K562 (cell line): Measurements from ENCODE around the gene RBBP4. TPM values are rescaled to one million over a fixed set of nuclear protein-coding genes. Genes with fewer than 3 reads are reported as not detected.

Source experiments
- ARID1B ChIP-seq: fragments of 450-650 bp; IDR thresholded peaks from 2 replicates; pipeline ENCODE4 v1.6.1; 2016; ENCODE audit warnings: antibody characterized with exemption, mild to moderate bottlenecking, inconsistent platforms
- ATF3 ChIP-seq, 2 experiments: fragments of 450-650 bp in 1 of 2; sonication (generic) in 1 of 2; formaldehyde crosslinking in 1 of 2; IDR thresholded peaks in 1 of 2; conservative IDR thresholded peaks in 1 of 2; 2 replicates each; pipeline versions ENCODE4 v1.6.1 to v1.8.1; 2016 to 2023; ENCODE audit warnings: mild to moderate bottlenecking in 2 of 2, moderate library complexity in 2 of 2, inconsistent platforms in 1 of 2, missing genetic modification reagents in 1 of 2
- MECOM ChIP-seq: fragments of 250-450 bp; sonication (Bioruptor Pico); IDR thresholded peaks from 2 replicates; pipeline ENCODE4 v1.8.0; 2022; ENCODE audit warnings: inconsistent platforms
- NFYB ChIP-seq: IDR thresholded peaks from 2 replicates; pipeline ENCODE4 v1.6.1; 2011; ENCODE audit warnings: mild to moderate bottlenecking, moderate library complexity; ENCODE audit not compliant: insufficient read length; ENCODE audit errors: extremely low read depth
- NR2C1 ChIP-seq, 2 experiments: fragments of 450-650 bp; IDR thresholded peaks; 2 replicates each; pipeline ENCODE4 v1.6.1; 2017; ENCODE audit warnings: mild to moderate bottlenecking in 2 of 2, antibody characterized with exemption in 1 of 2, inconsistent platforms in 1 of 2, missing compliant biosample characterization in 1 of 2, missing genetic modification characterization in 1 of 2
- RBM14 ChIP-seq: fragments of 200-400 bp; formaldehyde crosslinking; IDR thresholded peaks from 2 replicates; pipeline ENCODE4 v1.6.1; 2018; ENCODE audit warnings: low read depth, mild to moderate bottlenecking, low read length, moderate library complexity, borderline replicate concordance; ENCODE audit not compliant: insufficient read depth
- SMAD4 ChIP-seq: fragments of 250-450 bp; sonication (Bioruptor Pico); conservative IDR thresholded peaks from 2 replicates; pipeline ENCODE4 v1.8.0; 2021; ENCODE audit warnings: inconsistent platforms, mild to moderate bottlenecking, moderate library complexity
- polyA plus RNA-seq, 8 experiments: library from polyadenylated mRNA; depleted of rRNA in 4 of 8; stranded (reverse) in 5 of 8; unstranded in 3 of 8; fragments of >200 nt; fragmentation: Nextera tagmentation in 2 of 8; fragmentation: Illumina TruSeq in 1 of 8; extraction: Ambion mirVana in 2 of 8; extraction: Trizol in 1 of 8; gene quantifications; 2 replicates each; pipeline versions ENCODE4 v1.2.1 to v1.2.3, GENCODE V29; 2011 to 2014; ENCODE audit warnings: inconsistent platforms in 1 of 8, missing spikeins in 1 of 8
- total RNA-seq, 7 experiments: library from RNA; depleted of rRNA in 6 of 7; stranded (reverse); fragments of >200 nt in 6 of 7; fragmentation: Illumina TruSeq in 2 of 7; extraction: Trizol in 2 of 7; gene quantifications; 2 replicates each; pipeline versions ENCODE4 v1.2.1 to v1.2.3, GENCODE V29; 2011 to 2021; ENCODE audit warnings: low replicate concordance in 1 of 7
- TF ChIP-seq, protein P1 (sequence below), 3 experiments: IDR thresholded peaks in 2 of 3; conservative IDR thresholded peaks in 1 of 3; 2 replicates each; pipeline ENCODE4 v1.5.1; 2011 to 2012; ENCODE audit warnings: low read length in 3 of 3, mild to moderate bottlenecking in 3 of 3, control low read depth in 2 of 3, improper control_type of control experiment in 1 of 3, inconsistent platforms in 1 of 3, low read depth in 1 of 3, mixed read lengths in 1 of 3, moderate library complexity in 1 of 3; ENCODE audit not compliant: insufficient read depth in 2 of 3
- TF ChIP-seq, protein P2 (sequence below): sonication (generic); formaldehyde crosslinking; IDR thresholded peaks from 2 replicates; pipeline ENCODE4 v1.8.0; 2022; ENCODE audit warnings: missing genetic modification reagents, mild to moderate bottlenecking, moderate library complexity, borderline replicate concordance
- TF ChIP-seq, protein P3 (sequence below): fragments of 450-650 bp; IDR thresholded peaks from 2 replicates; pipeline ENCODE4 v1.6.1; 2016; ENCODE audit warnings: low read depth, mild to moderate bottlenecking, moderate library complexity

RBBP4 gene
- total and polyA plus RNA-seq, 9 of the 15 experiments (the other 6 are each of a cell fraction or from before 2014, with no cell fraction given), result 185 to 409 (median 259) TPM

DNA sequence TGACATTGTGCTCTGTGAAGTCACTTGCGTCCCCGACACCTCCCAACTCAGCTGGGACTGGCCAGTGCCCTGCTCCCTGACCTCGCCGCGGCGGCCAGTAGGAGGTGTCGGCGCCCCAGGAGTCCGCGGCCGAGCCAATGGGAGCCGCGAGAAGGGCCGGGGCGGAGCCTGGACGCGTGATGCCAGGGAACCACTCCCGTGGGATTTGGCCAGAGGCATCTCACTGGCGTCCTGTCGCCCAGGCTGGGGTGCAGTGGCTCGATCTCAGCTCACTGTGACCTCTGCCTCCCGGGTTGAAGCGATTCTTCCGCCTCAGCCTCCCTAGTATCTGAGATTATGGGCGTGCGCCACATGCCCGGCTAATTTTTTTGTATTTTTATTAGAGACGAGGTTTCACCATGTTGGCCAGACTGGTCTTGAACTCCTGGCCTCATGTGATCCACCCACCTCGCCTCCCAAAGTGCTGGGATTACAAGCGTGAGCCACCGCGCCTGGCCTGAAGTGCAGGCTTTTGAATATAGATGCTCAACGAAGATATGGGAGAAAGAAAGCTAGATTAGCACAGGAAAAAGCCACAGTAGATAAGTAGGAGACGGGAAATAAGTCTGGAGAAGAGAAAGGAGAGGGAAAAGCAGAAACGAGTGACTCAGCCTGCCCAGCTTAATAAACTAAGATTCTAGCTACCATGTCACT, 38.7 kb upstream of the RBBP4 start (continued):
- TF ChIP-seq NR2C1 (IDR thresholded peaks at IDR 0.05), result peak; percentile 65
- TF ChIP-seq NR2C1 (tag; IDR thresholded peaks at IDR 0.05), result peak; percentile 42; the same call in 1 of the 2 replicates
- TF ChIP-seq, protein P1, sequence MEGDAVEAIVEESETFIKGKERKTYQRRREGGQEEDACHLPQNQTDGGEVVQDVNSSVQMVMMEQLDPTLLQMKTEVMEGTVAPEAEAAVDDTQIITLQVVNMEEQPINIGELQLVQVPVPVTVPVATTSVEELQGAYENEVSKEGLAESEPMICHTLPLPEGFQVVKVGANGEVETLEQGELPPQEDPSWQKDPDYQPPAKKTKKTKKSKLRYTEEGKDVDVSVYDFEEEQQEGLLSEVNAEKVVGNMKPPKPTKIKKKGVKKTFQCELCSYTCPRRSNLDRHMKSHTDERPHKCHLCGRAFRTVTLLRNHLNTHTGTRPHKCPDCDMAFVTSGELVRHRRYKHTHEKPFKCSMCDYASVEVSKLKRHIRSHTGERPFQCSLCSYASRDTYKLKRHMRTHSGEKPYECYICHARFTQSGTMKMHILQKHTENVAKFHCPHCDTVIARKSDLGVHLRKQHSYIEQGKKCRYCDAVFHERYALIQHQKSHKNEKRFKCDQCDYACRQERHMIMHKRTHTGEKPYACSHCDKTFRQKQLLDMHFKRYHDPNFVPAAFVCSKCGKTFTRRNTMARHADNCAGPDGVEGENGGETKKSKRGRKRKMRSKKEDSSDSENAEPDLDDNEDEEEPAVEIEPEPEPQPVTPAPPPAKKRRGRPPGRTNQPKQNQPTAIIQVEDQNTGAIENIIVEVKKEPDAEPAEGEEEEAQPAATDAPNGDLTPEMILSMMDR (IDR thresholded peaks at IDR 0.05 in 2 of 3, conservative IDR thresholded peaks at IDR 0.05 in 1 of 3; ENCODE audit: insufficient read depth in 2 of 3, low read depth in 1 of 3, low read length in 3 of 3), result 0 out of 6 replicates have a peak, but pooled peaks of 1 of the 3 experiments have one; percentile 18
- TF ChIP-seq, protein P2, sequence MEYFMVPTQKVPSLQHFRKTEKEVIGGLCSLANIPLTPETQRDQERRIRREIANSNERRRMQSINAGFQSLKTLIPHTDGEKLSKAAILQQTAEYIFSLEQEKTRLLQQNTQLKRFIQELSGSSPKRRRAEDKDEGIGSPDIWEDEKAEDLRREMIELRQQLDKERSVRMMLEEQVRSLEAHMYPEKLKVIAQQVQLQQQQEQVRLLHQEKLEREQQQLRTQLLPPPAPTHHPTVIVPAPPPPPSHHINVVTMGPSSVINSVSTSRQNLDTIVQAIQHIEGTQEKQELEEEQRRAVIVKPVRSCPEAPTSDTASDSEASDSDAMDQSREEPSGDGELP (CRISPR knock-in tag), result peak; percentile 46; the same call in 1 of the 2 replicates
- no peak for TF ChIP-seq RBM14
- 0 out of 2 replicates have a peak, but pooled peaks have one; percentile 25 for TF ChIP-seq ARID1B
- no peak for TF ChIP-seq SMAD4 (CRISPR knock-in tag)
- peak; percentile 48 for TF ChIP-seq NFYB
- TF ChIP-seq ATF3 (IDR thresholded peaks at IDR 0.05), result no peak
- no peak for TF ChIP-seq ATF3 (CRISPR knock-in tag; conservative IDR thresholded peaks at IDR 0.05)
- 0 out of 2 replicates have a peak, but pooled peaks have one; percentile 11 for TF ChIP-seq MECOM (CRISPR knock-in tag)
- TF ChIP-seq, protein P3, sequence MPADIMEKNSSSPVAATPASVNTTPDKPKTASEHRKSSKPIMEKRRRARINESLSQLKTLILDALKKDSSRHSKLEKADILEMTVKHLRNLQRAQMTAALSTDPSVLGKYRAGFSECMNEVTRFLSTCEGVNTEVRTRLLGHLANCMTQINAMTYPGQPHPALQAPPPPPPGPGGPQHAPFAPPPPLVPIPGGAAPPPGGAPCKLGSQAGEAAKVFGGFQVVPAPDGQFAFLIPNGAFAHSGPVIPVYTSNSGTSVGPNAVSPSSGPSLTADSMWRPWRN, result 0 out of 2 replicates have a peak, but pooled peaks have one; percentile 34
- TF ChIP-seq, all 486 proteins: peak for 14
